Smooth muscle cell (in vitro differentiated cells): ENCODE data around the gene SHPK. TPM values are rescaled to one million over a fixed set of nuclear protein-coding genes. Genes with fewer than 3 reads are reported as not detected.

Source experiments
- DNase-seq: peaks from one replicate; lab custom pipeline; 2025; ENCODE audit not compliant: unreplicated experiment; lab: John Stamatoyannopoulos, UW
- H2AFZ ChIP-seq: fragments of 200-600 bp; sonication (generic); 2 replicates; pipeline ENCODE4 v1.6.0; 2016; ENCODE audit warnings: antibody characterized with exemption, low read depth, mild to moderate bottlenecking
- H3F3A ChIP-seq: fragments of 200-600 bp; sonication (generic); 2 replicates; pipeline ENCODE4 v1.6.0; 2017; ENCODE audit warnings: antibody characterized with exemption, low read depth
- H3K27ac ChIP-seq: fragments of 200-600 bp; sonication (generic); 2 replicates; pipeline ENCODE4 v1.5.1; 2016; ENCODE audit warnings: low read depth, mild to moderate bottlenecking
- H3K27me3 ChIP-seq: fragments of 200-600 bp; sonication (generic); 2 replicates; pipeline ENCODE4 v1.6.1; 2016; ENCODE audit warnings: low read depth, mild to moderate bottlenecking
- H3K36me3 ChIP-seq: fragments of 200-600 bp; sonication (generic); 2 replicates; pipeline ENCODE4 v1.5.1; 2016; ENCODE audit warnings: low read depth
- H3K4me1 ChIP-seq: fragments of 200-600 bp; sonication (generic); 2 replicates; pipeline ENCODE4 v1.5.1; 2016; ENCODE audit warnings: low read depth
- H3K4me2 ChIP-seq: fragments of 200-600 bp; sonication (generic); 2 replicates; pipeline ENCODE4 v1.6.0; 2016; ENCODE audit warnings: mild to moderate bottlenecking
- H3K4me3 ChIP-seq: fragments of 200-600 bp; sonication (generic); 2 replicates; pipeline ENCODE4 v1.5.1; 2016; ENCODE audit warnings: mild to moderate bottlenecking
- H3K79me2 ChIP-seq: fragments of 200-600 bp; sonication (generic); 2 replicates; pipeline ENCODE4 v1.6.0; 2016; ENCODE audit warnings: low read depth, mild to moderate bottlenecking
- H3K9ac ChIP-seq: fragments of 200-600 bp; sonication (generic); 2 replicates; pipeline ENCODE4 v1.6.0; 2016; ENCODE audit warnings: low read depth
- H3K9me3 ChIP-seq: fragments of 200-600 bp; sonication (generic); replicated peaks from 2 replicates; pipeline ENCODE4 v1.5.1; 2016; ENCODE audit warnings: low read depth
- H4K20me1 ChIP-seq: fragments of 200-600 bp; sonication (generic); 2 replicates; pipeline ENCODE4 v1.6.0; 2016; ENCODE audit warnings: low read depth
- WGBS: methylation state at CpG from one replicate; pipeline ENCODE4 v1.1.7; 2016; ENCODE audit warnings: low lambda C conversion rate; 5-methylcytosine and 5-hydroxymethylcytosine counted together
- polyA plus RNA-seq: library from polyadenylated mRNA; unstranded; fragments of >200 nt; fragmentation: Nextera tagmentation; extraction: Ambion mirVana; gene quantifications from 2 replicates; pipeline ENCODE4 v1.2.1, GENCODE V29; 2016
- total RNA-seq: library from RNA; depleted of rRNA; stranded (reverse); fragments of >200 nt; gene quantifications from 2 replicates; pipeline ENCODE4 v1.2.3, GENCODE V29; 2014
- TF ChIP-seq, protein P1 (sequence below): fragments of 200-600 bp; sonication (generic); IDR thresholded peaks from 2 replicates; pipeline ENCODE4 v1.5.1; 2017; ENCODE audit warnings: borderline replicate concordance, mild to moderate bottlenecking, antibody characterized with exemption; ENCODE audit not compliant: insufficient read depth, poor library complexity, severe bottlenecking

SHPK gene
- total and polyA plus RNA-seq, 2 experiments from 2014 or later = 5.3 to 9.5 TPM

DNA sequence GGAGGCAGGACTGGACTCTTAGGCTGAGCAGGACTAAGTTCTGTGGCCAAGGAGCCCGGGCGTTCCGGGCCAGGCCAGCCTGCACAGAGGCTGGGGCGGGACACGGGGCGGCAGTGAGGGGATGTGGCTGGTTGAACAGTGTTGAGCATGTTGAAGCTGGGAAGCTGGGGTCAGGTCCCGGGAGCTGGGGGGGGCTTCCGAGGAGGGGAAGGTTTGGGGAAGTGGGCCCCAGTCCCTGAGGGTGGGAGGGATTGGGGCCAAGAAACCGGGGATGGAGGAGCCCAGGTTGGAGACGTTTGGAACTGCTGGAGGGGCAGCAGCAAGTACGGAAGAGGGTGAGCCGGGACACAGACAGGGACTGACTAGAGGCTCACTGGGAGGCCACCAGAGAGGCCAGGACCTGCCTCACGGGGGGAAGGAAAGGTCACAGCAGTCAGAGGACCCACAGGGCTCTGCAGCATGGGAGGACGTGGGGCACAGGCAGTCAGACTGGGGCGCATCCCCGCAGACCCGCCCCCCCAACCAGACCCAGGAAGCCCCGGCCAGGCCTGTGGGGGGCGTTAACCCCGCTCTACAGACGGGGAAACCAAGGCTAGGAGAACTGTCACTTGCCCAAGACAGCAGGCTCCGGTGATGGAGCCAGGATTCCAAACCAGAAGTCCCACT, 22.9 kb upstream of the SHPK start:
- Histone ChIP-seq H3K4me2 (peak overlapping the region; percentile 11), H3K79me2 (no peaks in the 10 kb centered on the region), H3K4me1 (peaks cover 4% of the 10 kb centered on the region), H3K27me3 (no peaks in the 10 kb centered on the region), H3K9me3 (no peaks in the 10 kb centered on the region), H3K36me3 (no peaks in the 10 kb centered on the region), H3K27ac (peak overlapping the region; percentile 86), H4K20me1 (peaks cover 12% of the 10 kb centered on the region), H2AFZ (no peak overlapping the region), H3F3A (no peaks in the 10 kb centered on the region), H3K9ac (peak overlapping the region; percentile 33), H3K4me3 (no peak overlapping the region)
- TF ChIP-seq, protein P1, sequence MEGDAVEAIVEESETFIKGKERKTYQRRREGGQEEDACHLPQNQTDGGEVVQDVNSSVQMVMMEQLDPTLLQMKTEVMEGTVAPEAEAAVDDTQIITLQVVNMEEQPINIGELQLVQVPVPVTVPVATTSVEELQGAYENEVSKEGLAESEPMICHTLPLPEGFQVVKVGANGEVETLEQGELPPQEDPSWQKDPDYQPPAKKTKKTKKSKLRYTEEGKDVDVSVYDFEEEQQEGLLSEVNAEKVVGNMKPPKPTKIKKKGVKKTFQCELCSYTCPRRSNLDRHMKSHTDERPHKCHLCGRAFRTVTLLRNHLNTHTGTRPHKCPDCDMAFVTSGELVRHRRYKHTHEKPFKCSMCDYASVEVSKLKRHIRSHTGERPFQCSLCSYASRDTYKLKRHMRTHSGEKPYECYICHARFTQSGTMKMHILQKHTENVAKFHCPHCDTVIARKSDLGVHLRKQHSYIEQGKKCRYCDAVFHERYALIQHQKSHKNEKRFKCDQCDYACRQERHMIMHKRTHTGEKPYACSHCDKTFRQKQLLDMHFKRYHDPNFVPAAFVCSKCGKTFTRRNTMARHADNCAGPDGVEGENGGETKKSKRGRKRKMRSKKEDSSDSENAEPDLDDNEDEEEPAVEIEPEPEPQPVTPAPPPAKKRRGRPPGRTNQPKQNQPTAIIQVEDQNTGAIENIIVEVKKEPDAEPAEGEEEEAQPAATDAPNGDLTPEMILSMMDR = no peak
- DNase-seq = no peak
- WGBS = 95% methylated on average over 16 of the region's 22 CpGs

DNA sequence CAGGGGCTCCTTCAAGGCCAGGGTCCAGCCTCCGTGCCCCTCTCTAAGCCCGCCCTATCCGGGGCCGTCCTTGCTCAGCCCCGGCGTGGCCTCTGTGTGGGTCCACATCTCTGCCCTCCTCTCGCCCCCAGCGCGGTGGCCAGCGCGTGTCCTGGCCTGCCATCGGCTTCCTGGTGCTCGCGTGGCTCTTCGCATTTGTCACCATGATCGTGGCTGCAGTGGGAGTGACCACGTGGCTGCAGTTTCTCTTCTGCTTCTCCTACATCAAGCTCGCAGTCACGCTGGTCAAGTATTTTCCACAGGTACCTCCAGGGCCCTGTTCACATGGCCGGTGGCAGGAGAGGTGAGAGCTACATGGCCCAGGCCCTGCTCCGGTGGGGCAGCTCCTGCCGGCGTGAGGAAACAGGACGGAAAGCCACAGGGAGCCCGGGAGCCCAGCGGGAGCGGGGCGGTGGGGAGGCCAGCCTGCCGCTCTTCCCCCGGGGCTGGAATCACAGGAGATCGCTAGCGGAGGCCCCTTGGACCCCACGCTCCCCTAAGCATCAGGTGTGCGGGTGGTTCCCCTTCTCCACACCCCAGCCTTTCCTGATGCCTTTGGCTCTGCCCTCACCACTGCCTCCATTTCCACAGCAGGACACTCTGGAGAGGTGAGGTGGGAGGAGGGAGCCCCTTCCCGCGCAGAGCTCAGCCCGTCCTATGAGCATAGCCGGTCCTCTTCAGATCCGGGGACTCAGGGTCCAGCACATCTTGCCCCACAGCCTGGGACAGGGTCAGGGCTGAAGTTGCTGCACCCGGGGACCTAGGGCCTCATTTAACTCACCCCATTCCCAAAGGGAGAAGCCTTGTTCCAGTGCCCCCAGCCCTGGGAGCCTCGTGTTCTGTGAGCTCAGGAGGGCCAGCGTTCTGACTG, 22.1 kb upstream of the SHPK start:
- WGBS = 93% methylated on average over 41 of the region's 42 CpGs
- Histone ChIP-seq H2AFZ (no peak overlapping the region), H3K79me2 (no peaks in the 10 kb centered on the region), H3K4me1 (peaks cover 4% of the 10 kb centered on the region), H3K27ac (peak overlapping the region; percentile 86), H3K4me2 (no peak overlapping the region), H3K4me3 (no peak overlapping the region), H3F3A (no peaks in the 10 kb centered on the region), H3K9me3 (no peaks in the 10 kb centered on the region), H3K27me3 (no peaks in the 10 kb centered on the region), H3K9ac (no peak overlapping the region), H3K36me3 (no peaks in the 10 kb centered on the region), H4K20me1 (peaks cover 5% of the 10 kb centered on the region)
- no peak for DNase-seq
- TF ChIP-seq, protein P1 = no peak

DNA sequence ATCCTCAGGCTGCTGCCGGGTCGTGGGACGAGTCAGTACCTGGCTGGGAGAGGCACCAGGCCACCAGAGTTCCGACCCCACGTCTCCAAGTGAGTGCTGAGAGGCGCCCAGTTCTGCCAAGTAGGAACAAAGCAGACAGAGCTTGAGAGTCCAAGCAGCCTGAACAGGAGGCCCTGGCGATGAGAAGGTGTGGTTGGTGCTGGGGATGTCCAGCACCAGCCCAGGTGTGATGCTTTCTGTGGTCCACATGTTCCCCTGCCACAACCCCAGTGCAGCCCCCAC, 21.5 kb upstream of the SHPK start:
- 94% methylated on average over 7 of the region's 7 CpGs for WGBS

More for the DNA sequence above, 21.5 kb upstream of the SHPK start:
- Histone ChIP-seq H3F3A (no peaks in the 10 kb centered on the region), H3K27me3 (no peaks in the 10 kb centered on the region), H3K4me2 (no peak overlapping the region), H3K4me1 (peaks cover 4% of the 10 kb centered on the region), H3K4me3 (no peak overlapping the region), H4K20me1 (no peaks in the 10 kb centered on the region), H3K9ac (no peak overlapping the region), H3K9me3 (no peaks in the 10 kb centered on the region), H3K79me2 (no peaks in the 10 kb centered on the region), H2AFZ (no peak overlapping the region), H3K36me3 (no peaks in the 10 kb centered on the region), H3K27ac (no peak overlapping the region)
- no peak for DNase-seq
- TF ChIP-seq, protein P1 = no peak
